T follicular helper cell (primary cell): ENCODE results near the gene TBL1XR1.
"Not testable (repeated sequence)": the region's sequence is repeated elsewhere in the genome, so short reads cannot be mapped to it uniquely, and the experiment has no call there.

ENCODE experiments used
- DNase-seq: peaks from one replicate; pipeline ENCODE4 v3.0.0-alpha.2; 2020; ENCODE audit warnings: low read depth

TBL1XR1 gene

DNA sequence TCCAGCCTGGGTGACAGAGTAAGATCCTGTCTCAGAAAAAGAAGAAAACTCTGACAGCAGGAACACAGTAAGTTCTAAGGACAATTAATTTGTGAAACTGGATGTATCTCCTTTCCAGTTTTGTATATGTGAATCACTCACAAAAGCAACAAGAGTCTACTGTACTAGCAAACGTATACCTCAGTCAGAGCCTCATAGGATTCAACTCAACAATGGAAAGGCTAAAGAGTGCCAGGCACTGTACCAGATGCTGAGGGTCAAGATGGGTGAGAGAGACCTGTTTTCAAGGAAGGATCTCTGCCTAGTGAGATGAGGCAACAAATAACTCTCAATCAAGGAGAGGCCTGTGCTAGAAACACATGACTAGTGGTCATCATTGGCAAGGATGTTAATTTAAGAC lies 14.9 kb downstream of the TBL1XR1 start:
- DNase-seq = no peak

DNA sequence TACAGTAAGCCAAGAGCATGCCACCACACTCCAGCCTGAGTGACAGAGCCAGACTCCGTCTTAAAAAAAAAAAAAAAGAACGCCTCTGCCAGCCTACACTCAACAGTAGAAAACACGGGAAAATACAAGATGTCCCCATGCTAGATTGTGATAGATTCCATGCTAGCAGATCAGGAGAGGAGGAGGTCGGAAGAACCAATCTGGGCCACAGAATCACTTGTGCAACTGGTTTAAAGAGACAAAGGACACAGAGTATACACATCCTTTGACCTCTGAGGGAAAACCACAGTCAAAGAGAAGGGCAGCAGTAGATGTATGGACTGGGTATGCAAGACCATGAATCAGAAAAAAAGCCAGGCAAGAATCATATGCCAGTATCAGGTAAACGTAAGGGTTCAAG lies 15.9 kb downstream of the TBL1XR1 start:
- DNase-seq = no peak

DNA sequence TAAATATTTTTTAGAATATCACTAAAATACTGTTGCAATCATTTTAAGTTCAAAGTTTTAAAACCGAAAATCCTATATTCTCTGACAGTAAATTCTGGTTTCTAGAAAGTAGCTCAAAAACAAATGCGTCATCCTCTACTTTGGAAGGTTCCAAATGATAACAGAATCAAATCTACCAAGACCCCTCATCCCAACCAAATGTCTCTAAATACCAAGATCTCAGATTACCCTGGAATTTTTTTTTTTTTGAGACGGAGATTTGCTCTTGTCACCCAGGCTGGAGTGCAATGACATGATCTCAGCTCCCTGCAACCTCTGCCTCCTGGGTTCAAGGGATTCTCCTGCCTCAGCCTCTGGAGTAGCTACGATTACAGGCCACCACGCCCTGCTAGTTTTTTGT lies 16.8 kb downstream of the TBL1XR1 start:
- no peak for DNase-seq

DNA sequence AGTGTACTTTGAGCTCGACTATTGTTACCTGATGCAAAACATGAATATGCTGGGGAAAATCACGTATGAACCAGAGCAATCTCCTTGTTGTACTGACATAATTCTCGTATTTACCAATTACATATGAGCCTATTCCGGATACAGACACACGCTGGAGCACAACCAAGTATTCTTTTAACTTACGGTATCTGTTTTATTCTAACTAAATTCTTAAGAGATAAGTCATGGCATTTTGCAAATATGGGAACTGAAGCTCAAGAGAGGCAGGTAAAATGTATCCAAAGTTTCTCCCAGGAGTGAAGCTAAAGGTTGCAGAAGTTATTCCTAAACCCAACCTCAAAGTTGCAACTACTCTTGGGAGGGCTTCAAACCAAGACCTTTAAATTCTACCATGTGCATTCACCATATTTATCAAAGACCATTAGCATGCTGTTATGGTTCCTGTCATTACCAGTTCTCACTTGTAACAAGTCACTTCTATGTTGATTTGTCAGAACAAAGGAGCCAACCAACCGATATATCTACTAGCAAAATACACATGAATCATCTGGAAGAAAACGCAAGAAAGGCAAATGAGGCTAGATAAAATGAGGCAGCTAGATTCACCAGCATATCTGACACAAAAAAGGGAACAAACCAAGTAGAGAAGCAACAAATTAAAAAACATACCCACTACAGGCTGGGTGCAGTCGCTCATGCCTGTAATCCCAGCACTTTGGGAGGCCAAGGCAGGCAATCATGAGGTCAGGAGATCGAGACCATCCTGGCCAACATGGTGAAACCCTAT lies 17.8 kb downstream of the TBL1XR1 start:
- no peak for DNase-seq

DNA sequence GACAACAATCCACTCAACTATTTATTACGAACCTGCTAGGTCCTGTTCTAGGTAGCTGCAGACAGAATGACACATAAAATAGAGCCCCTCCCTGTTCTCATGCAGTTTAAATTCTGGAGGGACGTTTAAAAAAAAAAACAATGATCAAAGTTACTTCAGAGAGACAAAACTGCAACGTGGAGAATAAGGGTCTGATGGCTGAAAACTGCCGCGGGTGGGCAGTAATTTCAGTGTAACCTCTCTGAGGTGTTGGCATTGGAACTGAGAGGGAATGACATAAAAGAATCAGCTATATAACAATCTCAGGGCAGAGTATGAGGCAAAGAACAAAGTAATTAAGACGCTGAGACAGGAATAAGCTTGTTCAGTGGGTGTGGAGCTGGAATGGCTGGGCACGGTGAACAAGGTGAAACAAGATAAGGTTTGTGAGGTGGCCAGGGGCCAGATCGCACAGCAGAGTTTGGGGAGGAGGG lies 19.5 kb downstream of the TBL1XR1 start:
- DNase-seq = no peak

DNA sequence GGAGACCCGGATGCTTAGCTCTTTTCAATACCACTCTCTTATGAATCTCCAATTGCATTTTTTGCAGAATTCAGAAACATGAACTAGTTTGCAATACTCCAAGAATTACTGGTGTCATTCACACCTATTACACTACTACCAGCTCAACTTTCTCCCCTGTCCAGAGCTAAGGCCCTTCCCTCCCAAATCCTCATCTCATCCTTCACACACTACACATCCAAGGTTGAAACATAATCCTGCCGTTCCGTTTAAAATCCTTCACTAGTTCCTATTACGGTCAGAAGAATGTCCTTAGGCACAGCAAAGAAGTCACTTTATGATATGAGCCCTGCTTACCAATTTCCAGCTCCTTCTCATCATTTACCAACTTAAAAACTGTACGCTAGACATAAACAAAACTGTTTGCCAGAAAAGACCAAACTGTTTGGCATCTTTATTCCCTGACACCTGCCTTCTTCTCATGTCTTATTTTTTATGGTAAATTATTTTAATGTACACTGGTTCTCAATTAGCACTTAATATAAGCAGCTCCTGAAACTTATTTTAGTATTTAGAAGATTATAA lies 22.6 kb downstream of the TBL1XR1 start:
- DNase-seq = no peak

DNA sequence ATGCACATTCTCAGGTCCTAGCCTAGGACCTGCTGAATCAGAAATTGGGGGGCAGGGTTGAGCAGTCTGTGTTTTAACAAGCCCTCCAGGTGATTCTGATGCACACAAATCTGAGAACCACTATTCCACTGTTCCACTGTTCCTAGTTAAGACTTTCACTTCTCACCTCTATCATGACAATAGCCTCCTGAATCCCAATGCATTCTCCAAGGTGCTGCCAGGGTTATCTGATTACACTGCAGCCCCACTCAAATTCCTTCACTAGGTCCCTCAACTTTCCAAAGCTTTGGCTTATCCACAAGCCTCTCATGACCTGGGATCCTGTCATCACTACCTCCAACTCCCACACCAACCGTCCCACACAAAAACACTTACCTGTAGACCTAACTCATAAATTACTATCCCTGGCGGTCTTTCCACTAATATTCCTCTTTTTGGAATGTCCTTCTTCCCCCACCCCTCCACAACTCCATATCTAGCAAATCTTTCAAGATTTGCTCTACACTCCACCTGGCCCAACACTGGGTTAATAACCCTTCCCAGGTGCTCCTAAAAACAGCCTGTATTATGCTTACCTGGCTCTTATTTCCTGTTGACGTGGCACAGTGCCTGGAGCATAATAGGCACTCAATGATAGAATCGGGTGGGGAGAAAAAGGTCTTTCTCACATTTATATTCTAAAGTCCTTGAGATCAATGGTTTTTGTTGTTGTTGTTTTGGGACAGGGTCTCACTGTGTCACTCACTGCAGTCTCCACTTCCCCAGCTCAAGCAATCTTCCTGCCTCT lies 27.2 kb downstream of the TBL1XR1 start:
- no peak for DNase-seq

DNA sequence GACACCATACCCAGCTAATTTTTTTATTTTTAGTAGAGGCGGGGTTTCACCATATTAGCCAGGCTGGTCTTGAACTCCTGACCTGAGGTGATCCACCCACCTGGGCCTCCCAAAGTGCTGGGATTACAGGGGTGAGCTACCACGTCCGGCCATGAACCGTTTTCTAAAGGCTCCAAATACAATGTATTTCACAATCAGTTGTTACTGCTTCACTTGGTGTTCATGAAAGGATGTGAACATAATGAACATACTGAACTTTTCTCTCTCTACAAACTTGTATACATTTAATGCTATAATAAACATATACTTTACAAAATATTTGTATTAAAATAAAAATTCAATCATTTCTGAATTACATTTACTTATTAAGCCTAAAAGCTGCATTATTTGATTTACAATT lies 28.9 kb downstream of the TBL1XR1 start:
- DNase-seq = no peak

DNA sequence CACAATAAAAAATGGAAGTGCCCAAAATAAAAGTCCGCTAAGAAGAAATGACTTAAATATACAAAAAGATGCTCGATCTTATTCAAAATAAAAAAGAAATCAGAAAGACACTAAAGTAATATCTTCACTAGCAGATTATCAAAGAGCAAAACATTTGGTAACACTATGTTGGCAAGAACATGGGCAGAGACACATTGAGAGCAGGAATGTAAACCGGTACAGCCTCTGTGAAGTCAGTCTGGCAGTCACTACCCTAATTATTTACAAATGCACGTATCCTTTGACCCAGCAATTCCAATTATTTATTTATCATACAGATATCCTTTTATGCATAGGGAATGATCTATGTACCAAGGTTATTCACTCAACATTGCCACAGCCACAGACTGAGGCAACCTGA lies 34.5 kb downstream of the TBL1XR1 start:
- DNase-seq = no peak

DNA sequence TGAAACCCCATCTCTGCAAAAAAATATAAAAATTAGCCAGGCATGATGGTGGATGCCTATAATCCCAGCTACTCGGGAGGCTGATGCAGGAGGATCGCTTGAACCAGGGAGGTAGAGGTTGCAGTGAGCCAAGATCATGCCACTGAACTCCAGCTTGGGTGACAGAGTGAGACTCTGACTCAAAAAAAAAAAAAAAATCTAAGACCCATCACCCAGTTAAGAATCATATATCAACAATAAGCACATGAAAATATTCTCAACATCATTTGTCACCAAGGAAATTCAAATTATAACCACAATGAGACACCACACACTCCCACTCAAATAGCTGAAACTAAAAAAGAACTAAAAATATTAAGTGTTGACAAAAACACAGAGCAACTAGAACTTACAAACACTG lies 35.7 kb downstream of the TBL1XR1 start:
- not testable (repeated sequence) for DNase-seq

DNA sequence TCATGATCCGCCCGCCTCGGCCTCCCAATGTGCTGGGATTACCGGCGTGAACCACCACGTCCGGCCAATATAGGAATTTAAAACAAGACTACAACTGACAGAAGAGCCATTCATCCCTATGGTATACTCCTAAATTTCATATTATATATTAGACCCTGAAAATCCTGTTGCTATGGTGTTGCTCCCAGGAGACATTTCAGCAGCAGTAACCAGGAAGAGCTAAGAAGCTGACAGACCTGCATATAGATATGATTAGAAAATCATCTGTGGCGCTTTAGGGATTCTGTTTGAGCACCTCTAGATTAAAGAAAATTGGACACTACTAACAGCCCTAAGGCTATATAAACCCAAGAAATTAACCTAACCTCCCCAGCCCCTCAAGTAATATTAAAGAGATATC lies 38.8 kb downstream of the TBL1XR1 start:
- DNase-seq = no peak

DNA sequence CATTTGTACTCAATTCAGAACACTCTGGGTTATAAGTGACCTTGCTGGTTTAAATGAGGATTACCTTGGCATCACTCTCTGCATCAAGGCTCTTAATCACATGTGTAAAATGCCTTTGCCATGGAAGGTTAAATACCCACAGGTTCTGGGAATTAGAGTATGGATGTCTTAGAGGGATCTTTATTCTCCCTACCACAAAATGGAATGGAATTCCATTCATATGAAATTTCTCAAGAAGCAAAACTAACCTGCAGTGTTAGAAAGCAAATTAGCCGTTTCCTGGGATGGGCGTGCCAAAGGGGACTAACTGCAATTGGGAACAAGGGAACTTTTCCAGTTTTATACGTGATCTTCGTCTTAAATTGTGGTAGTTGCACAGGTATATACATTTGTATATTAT lies 39.8 kb downstream of the TBL1XR1 start:
- no peak for DNase-seq

DNA sequence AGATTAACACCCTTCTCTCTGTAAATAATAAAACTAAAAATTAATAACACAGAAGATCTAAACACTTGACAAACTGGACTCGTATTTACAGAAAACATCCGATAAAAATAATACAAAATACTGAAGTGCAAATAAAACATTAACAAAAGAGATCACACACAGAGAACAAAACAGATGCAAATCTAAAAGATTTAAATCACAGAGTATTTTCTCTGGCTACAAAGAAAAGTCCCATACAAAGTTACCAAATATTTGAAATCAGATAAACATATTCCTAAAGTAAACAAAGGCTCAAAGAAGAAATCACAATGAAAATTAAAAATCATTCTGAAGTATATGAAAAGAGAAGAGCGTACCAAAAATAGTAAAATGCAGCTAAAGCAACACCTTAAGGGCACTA lies 42.5 kb downstream of the TBL1XR1 start:
- no peak for DNase-seq

DNA sequence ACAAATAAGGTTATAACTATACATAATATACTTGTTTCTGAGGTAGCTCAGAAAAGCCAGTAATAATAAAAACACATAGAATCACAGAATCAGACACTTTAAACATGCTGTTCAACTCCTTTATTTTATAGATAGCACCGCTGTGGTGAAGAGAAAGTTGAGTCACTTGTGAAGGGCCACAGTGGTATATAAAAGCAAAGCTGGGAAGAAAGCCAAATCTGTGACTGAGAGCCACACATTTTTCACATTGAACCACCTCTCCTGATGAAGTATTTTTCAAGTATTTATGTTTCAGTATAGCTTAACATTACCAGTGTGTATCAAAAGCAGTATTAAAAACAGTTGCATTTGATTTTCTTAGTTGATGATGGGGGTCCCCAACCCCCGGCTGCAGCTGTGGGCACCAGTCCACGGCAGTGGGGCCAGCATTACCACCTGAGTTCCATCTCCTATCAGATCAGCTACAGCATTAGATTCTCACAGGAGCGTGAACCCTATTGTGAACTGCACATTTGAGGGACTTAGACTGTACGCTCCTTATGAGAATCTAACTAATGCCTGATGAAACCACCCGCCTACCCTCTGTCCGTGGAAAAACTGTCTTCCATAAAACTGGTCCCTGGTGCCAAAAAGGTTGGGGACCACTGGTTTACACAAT lies 46.2 kb downstream of the TBL1XR1 start:
- DNase-seq = no peak

DNA sequence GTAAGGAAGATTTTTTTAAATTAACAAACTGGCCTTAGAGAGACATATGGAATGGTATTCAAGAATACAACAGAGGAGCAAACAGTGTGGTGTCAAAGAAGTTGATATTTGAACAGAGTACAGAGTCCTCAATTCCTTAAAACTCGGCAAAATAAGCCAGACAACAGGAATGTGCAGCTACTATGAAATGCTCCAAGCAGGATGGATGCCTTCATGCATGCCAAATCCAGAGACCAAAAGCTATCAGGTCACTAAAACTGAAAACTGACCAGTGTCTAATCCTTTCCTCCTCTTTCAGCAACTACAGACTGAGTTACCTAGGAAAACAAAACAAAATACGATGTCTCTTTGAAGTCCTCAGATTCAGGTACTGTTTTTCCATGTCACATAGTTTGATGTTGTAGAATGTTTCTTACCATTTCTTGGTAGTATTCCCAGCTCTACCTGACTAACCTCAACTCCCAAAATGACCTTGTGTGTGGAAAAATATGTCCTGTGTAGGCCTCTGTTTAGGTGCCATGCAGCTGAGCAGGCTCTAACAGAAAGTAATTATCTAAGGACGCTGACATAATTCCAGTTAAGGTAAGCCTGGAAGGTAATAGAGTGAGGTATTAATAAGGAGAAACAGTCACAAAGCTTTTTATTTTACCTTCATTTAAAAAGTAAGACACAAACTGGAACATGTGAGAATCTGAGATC lies 46.9 kb downstream of the TBL1XR1 start:
- DNase-seq = no peak

DNA sequence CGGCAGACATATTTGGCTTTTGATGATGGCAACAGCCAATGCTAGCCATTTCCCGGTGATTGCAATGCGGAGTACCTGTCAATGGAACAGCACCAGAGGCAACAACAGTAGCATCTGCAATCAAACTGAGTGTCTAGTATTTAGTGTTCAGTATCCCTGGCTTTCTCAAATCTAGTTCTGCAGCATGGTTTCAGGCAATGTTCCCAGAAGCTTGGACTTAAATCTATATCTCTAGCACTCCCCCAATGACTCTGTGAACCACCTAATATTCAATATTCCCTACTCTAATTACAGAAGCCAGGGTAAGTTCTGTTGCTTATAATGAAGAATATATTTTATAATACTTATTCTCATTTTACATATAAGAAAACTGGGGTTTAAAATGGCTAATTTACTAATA lies 48.2 kb downstream of the TBL1XR1 start:
- DNase-seq = no peak

DNA sequence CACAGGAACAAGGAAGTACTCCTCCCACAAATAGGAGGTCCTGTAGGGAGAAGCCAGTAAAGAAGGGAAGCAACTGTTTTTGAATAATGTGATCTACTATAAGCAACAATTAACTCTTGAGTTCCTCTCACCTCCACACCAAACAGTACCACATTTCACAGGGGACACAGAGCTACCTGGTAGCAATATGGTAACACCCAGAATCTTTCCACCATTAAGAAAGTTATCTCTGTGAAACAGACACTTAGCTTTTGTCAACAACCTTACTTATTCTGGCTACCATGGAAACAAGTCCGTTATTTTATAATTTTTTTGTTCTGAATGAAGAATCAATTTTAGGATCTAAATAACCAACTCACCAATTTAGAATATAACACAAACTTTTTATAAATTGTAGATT lies 49.5 kb downstream of the TBL1XR1 start:
- DNase-seq = no peak

DNA sequence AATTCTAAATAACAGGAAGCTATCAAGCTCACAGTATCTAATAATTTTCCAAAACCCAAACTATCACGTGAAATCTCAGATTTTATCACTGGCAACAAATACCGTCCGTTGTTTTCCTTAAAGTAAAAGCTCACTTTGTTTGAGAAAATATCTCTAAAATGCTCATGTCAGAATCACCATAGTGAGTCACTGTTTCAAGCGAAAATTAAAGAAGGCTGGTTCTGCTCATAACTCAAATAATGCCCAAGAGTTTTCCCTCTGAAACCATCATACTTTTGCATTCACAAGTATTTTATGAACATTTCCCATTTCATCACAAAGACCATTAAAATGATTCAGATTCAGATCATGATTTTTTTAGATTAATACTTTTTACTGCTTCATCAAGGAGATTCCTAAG lies 50.6 kb downstream of the TBL1XR1 start:
- DNase-seq = no peak

DNA sequence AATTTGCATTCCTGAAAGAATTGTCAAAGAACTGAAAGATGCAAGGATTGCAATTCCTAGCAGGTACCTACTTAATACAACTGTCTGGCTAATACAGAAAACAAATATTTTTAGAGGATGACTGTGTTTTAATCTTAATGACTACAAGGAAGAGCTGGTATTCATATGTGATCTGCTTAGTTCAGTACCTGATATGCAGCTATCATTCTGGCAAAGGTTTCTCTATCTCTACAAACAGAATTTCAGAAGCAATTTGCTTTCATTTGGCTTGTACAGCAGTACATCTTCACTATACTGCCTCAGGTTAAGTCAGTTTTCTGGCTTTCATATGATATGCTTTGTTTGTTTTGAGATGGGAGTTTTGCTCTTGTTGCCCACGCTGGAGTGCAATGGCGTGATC lies 51.3 kb downstream of the TBL1XR1 start:
- DNase-seq = no peak

DNA sequence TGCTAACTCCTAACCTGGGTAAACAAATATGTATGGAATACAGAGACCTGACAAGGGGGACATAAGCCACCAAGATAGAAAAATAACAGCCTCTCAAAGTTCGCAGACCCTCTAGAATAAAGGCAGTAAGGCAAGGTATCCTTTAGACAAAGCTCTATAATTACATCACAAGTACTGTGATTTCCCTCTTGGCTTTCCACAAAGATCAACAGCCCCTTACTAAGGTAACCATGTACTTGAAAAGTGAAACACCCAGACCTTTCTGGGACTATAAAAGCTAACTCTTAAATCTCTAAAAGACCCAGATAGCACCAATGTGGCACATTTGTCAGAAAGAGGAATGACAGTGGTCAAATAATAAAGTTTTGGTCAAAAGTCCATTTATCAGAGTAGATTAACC lies 51.9 kb downstream of the TBL1XR1 start:
- DNase-seq = no peak

DNA sequence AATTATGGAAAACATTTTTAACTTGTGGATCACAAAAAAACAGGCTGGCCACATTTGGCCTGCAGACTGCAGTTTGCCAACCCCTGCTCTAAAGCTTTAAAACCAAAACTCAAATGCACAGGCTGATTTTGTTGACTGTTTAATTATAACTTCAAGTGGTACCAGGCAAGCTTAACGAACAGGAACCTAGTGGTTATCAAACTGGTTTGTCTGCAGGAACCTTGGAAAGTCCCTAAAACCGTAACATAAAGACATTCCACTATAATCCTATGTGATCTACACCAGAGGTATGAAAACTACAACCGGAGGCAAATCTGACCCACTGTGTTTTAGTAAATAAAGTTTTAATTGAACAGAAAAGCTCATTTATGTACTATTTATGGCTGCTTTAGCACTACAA lies 52.4 kb downstream of the TBL1XR1 start:
- no peak for DNase-seq
